Activated CD4-positive, CD25-positive, alpha-beta regulatory T cell (primary cell): ENCODE data around the gene CERS5.

Experiments
- DNase-seq, 4 experiments: peaks; one replicate each; lab custom pipeline; 2025; lab: John Stamatoyannopoulos, UW

CERS5 gene

DNA sequence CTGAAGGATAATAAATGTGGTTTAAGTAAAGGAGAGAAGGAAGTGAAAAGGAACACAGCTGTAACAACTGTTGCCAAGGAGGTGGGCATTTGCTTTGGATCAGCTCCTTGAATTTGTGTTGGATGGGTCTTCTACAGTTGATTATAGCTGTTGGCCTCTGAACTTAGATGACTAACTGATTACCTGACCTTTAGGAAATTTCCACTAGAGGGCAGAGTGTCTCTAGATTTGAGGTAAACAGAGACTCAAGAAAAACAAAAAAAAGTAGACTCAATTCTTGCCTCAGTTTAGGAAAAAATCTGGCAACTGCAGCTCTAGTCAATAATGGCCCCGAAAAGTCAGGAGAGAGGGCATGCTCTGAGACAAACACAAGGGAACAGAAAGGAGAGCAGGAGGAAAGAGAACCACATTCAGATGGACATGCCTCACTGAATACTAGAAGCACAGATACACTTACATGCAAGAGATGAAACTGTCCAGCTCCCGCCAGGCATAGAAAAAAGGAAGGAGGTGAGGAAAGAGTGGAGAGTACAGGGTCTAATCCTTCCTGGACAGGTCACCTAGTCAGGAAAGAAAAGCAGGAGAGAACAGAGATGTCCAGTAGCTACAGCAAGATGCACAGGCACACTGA, 34.5 kb downstream of the CERS5 start:
- DNase-seq: no peak

DNA sequence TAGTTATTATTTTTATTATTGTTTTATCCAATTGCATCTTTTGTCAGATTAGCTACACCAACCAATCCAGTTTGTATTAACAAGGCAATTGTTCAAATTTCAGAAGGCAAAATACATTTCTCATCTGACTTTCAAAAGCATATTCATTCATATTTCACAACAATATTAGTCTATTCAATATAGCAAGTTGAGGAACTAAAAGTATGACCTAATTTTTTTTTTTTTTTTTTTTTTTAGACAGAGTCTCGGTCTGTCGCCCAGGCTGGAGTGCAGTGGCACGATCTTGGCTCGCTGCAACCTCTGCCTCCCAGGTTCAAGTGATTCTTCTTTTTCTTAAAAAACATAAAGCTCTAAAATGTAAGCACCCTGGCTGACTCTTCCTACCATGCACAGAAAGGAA, 37.9 kb downstream of the CERS5 start:
- DNase-seq: no peak

DNA sequence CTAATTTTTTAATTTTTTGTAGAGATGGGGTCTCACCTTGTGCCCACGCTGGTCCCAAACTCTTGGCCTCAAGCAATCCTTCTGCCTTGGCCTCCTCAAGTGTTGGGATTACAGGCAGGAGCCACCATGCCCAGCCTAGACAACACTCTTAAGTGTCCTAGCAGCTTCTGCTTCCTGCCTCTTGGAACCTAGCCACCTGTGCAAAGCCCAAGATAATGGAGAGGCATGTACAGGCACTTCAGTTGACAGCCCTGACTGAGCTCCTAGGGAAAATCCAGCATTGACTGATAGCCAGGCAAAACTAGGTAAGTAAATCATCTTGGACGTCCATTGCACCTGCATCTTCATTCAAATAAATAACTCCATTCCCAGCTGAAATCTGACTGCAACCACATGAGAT, 39.6 kb downstream of the CERS5 start:
- DNase-seq: no peak

DNA sequence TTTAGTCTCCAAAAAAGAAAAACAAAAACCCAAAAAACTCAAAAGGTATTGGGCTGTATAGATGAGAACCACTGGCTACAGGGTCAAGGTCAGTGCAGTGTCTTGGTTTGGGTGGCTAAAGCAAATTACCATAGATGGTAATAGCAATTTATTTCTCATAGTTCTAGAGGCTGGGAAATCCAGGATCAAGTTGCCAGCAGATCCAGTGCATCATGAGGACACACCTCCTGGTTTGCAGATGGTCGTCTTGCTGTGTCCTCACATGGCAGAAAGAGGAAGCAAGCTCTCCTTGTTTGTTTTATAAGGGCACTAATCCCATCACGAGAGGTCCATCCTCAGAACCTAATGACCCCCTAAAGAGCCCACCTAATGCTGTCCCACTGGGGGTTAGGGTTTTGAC, 44.0 kb downstream of the CERS5 start:
- no peak for DNase-seq

DNA sequence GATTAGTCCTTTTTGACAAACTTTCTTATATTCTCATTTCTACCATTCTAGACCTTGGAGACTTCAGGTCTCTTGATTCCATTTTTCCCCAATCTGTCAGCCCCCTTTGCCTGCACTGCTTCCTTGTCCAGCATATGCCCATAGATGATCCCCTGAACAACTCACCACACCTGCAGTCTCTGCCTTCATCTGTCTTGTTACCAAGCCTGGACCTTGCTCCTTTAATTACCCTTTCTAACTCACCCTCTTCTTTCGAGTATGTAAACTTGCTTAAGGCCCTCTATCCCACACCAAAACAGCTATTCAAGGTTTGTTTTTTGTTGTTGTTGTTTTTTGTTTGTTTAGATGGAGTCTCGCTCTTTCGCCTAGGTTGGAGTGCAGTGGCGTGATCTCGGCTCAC, 45.5 kb downstream of the CERS5 start:
- DNase-seq: no peak

DNA sequence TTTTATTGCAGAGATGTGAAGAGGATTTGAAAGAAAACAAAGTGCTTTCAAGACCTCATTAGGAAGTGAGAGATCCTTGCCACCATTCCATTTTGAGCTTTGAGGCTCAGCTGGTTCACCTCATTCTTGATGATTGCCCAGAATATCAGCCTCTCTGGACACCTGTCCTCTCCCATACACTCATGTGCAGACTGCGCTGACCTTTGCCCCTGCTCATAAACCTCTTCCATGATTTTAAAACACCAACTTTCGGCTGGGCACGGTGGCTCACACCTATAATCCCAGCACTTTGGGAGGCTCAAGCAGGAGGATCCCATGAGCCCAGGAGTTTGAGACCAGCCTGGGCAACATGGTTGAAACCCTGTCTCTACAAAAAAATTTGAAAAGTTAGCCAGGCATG, 46.2 kb downstream of the CERS5 start:
- no peak for DNase-seq

DNA sequence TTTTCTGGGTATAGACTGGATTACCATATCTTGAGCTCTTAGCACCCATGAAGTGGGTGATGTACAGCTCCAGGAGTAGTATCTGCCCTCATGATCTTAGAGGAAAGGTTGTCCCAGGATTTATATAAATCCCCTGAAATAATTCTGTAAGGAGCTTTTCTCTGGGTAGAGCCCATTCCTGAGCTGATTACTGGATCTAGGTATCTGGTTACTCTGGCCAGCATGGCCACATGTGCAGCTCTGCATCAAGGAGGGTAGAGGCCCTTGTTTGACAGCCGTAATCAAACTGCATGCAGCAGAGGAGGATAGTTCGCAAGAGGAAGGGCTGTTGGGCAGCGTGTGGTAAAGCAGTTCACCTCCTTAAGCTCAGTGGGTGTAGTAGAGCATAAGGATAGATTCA, 46.6 kb downstream of the CERS5 start:
- DNase-seq: no peak

DNA sequence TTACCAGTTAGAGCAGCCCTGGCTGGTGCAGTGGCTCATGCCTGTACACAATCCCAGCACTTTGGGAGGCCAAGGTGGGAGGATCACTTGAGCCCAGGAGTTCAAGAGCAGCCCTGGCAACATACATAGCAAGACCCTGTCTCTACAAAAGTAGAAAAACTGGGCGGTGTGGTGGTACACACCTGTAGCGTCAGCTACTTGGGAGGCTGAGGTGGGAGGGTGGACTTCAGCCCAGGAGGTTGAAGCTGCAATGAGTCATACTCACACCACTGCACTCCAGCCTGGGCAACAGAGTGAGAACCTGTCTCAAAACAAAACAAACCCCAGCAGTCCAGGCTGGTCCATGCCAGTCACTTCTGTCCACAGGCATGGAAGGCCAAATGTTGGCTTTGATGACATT, 47.8 kb downstream of the CERS5 start:
- DNase-seq: no peak

DNA sequence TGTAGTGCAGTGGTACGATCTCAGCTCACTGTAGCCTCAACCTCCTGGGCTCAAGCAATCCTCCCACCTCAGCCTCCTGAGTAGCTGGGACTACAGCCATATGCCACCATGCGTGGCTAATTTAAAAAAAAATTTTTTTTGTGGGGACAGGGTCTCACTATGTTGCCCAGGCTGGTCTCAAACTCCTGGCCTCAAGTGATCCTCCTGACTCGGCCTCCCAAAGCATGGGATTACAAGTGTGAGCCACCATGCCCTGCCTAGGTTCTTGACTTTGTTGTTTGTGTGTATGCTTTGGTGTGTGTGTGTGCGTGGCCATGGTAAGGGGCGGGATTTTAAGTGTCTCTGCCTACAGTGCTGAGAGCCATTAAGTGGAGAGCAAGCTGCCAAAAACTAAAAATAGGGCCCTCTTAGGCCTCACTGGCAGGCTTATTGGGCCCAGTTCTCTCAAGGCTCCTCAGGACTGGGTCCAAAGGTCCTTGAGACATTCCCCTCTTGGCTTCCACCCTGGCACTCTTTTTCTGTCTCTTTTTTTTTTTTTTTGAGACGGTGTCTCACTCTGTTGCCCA, 50.0 kb downstream of the CERS5 start:
- DNase-seq: no peak

DNA sequence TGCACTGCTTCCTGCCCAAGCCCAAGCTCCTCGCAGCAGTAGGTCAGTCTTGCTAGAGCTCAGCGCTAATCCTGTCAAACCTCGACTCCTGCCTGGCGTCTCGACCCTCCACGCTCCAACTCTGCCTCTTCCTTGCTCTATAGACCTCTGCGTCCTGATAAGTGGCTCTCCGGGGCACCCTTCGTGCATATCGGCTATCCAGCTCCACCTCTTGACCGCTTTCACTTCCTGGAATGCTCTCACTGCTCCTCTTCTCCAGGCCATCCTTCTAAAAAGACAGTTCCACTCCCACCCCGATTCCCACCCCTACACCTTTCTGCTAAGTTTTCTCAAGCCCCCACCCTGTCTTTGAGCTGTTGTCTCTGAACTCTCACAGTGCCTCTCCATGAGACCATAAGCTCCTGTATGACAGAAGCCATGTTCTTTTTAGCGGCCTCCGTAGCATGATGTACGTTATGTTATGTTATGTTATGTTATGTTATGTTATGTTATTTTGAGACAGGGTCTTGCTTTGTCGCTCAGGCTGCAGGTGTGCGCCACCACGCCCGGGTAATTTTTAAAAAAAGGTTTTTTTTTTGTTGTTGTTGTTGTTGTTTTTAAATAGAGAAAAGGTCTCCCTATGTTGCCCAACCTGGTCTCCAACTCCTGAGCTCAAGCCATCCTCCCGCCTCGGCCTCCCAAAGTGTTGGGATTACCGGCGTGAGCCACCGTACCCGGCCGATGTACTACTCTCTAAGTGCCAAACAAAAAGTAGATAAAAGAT, 54.5 kb downstream of the CERS5 start:
- DNase-seq: no peak

DNA sequence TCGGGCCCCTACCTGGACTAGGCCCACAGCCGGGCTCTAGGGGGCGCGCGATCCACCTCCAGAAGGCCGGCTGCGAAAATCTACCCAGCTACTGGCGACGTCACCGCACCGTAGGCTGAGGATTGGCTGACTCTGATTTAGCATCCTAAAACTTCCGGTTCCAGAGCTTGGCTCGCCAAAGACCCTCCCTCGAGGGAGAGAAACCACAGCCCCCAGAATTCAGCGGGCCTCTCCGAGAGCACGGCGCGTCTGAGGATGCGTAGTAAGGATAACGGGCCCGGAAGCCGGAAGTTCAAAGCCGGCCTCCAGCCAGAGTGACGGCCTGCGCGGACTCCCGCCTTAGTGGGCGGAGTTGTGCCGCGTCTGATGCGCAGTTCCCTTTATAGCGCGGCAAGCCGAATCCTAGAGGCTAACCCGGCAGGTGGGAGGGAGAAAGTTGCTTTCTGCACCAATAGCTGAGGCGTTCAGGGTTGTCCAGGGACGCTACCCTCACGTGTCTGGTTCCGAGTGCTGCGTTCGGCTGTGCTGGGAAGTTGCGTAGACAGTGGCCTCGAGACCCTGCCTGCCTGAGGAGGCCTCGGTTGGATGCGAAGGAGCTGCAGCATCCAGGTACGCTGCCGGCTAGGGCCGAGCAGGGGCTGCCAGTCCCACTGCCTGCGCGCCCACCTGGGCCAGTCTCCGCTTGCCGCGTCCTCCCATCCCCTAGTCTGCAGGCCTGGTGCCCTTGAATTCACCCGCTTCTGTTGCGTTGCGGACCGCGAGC, 55.3 kb downstream of the CERS5 start, which contains the start of gene COX14:
COX14 (plus strand) TSS at position 544 of the 763 bp plus-strand sequence. CDS start 7,808 bp downstream, outside the sequence.
- DNase-seq: peak; percentile 98 to 100 (median 98)

DNA sequence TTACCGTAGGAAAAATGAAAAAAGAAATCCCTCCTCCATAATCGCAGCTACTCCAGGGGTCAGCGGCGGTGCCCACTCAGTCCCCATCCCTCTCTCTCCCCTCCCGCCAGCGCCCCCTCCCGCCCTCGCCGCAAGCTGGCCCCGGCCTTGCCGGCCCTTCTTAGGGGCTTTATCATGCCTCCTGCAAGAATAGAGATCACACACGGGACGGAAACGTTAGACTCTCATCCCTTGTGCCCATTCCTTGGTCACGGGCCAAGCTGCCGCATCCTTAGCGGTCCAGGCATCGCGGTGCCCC, 55.8 kb downstream of the CERS5 start:
- no peak for DNase-seq

DNA sequence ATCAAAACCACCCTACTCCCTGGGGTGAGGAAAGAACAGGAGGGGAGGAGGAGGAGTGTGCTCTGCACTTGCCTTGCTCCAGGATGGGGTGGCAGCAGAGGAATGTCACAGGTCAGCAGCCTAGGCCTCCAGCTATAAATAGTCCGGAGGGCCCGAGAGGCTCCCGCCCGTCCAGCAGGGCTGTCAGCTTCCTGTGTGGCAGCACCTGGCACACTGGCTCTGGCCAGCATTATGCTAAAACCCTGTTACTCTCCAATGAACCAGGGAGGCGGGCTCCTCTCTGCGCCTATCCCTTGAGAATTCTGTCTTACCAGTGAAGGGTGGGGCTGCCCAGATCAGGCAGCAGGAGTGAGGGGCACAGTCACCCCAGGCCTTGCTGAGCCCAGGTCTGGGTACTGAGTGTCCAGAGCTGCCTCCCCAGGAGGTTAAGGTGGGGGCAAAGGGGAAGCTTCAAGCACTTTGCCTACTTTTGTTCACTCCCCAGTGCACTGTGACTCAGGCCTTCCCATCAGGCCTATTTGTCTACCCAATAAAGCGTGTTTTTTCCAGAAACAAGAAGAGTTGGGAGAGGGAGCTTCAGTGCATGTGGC, 56.3 kb downstream of the CERS5 start:
- peak in 1 of 4 experiments; percentile 12 for DNase-seq

DNA sequence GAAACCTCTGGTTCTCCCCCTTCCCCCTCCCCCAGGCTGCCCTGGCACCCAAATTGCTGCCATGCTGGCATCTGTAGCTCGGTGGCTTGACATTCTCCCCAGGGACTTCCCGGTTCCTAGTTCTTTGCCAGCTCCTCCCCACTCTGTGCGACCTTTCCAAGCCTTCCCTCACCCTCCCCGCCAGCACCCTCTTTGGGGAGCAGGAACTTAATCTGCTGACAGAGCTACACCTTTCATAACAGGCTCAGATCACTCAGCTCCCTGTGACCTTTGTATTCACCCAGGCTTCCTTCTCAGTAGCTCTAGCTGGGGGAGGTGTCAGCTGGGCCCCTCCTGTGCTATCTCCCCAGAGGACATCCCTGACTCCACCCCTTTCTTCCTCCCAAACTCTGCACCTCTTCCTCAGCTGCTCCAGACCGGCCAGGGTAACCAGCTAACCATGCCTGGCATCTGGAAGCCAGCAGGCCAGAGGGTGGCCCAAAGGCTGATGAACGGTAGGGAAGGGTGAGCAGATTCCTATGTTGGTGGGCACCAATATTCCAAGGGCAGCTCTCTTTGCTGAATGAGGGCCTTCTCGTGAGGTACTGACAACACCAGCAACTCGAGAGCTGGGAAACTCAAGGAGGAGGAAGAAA, 56.9 kb downstream of the CERS5 start:
- no peak for DNase-seq

DNA sequence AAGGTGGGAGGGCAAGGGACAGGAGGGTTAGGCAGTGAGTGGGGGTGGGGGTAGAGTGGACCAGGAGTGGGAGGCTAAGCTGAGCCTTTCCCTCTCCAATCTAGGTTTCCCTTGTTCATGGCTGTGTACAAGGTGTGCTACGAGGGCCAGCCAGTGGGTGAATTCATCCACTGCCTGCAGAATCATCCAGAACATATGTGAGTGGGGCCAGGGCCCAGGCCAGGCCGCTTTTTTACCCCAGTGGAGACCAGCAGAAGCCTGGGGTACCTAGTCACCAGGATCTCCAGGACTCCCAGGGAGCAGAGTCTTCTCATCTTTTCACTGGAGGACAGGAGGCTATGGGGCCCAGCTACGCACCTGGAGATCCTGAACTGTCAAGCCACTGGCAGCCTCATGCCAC, 57.9 kb downstream of the CERS5 start:
- DNase-seq: no peak

DNA sequence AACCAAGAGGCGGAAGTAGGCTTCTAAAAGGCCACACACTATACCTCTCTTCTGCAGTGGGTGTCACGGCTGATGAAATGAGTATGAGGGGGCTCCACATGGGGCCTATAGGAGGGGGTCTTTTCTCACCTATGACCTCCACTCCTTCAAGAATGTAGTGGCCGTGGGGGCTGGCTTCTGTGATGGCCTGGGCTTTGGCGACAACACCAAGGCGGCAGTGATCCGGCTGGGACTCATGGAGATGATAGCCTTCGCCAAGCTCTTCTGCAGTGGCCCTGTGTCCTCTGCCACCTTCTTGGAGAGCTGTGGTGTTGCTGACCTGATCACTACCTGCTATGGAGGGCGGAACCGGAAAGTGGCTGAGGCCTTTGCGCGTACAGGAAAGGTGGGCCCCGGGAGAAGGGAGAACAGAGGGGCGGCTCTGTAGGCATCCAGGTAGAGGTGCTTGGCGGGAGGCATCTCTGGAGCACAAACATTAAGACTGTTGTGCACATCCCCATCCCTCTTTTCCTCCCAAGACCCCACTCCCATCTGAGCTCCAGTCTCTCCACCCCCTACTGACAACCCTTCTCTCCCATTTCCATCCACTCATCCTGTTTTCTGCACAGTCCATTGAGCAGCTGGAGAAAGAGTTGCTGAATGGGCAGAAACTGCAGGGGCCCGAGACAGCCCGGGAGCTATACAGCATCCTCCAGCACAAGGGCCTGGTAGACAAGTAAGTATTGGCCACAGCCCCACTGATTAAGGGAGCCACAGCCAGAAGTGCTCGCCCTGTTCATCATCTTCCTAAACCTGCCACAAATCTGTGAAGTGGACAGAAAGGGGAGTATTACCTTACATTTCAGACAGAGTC, 59.5 kb downstream of the CERS5 start:
- DNase-seq: no peak

DNA sequence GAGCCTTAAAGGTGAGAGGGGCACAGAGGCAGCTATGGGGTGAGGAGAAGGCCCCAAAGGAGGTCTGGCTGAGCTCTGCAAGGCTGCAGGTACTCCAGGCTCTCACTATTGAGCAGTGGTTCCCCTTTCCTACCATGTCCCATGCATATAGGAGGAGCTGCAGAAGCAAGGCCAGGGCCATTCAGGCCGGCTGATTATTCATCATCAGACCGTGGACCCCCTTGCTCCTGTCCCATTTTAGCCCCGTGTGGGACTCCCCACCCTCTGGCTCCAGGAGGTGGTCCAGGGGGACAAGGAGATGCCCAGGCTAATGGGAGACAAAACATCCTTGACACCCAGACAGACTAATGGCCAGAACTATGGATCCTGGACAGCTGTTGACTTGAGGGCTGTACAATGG, 60.3 kb downstream of the CERS5 start:
- DNase-seq: no peak

DNA sequence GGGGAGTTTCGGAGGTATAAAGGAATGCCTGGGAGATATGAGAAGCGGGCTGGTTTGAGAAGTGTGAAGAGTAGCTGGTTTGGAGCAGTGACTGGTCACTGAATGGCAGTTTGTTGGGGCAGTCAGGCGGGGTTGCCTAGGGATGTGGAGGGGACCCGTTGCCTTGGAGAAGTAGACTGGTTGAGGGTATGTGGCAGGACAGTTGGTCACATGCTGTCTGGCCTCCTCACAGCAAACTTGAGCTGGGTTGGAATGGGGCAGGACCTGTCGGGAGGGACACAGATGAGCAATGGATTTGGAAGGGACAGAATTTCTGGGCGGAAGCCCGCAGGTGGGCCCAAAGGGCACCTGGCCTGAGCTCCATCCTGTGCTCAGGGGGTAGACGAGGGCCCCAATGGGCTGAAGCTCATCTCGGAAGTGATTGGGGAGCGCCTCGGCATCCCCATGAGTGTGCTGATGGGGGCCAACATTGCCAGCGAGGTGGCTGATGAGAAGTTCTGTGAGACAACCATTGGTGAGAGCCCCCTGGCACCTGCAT, 61.2 kb downstream of the CERS5 start:
- DNase-seq: no peak

DNA sequence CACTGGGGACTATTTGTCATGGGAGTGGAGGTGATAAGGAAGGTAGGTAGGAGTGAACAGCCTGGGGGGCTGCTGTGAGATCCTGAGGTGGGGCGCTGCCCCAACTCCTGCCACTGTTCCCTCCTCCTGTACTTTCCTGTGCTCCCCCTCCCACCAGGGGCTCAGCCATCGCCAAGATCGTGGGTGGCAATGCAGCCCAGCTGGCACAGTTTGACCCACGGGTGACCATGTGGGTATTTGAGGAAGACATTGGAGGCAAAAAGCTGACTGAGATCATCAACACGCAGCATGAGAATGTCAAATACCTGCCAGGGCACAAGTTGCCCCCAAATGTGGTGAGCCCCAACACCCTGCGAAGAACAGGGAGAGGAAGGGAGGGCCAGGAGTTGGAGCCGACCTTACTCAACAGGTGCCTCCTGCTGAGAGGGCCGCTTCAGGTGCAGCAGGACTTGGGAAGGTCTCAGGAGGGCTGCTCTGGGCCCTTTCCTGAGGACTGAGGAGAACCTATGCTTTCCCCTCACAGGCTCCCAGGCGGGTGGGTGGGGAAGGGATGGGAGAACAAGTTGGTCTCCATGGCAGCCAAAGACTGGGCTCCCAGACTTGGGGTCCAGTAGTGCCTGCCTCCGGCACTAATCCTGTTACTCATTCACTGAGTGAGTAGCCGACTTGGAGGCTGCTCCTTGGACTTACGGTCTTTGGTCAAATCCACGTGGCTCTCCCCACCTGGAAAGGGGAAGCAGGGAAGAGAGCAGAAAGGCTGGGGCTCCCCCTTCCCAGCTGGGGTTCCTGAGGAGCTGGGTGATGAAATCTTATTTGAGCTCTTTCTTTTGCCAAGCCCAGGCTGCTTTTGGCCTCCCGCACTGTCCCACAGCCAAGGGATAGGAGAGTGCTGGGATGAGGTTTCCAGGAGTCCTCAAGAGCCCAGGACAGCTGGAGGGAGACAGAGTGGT, 62.5 kb downstream of the CERS5 start:
- no peak for DNase-seq
